SH-SY5Y (cell line): ENCODE measurements around the gene NLK.

Experiments
- GATA2 ChIP-seq: IDR thresholded peaks from 2 replicates; pipeline ENCODE4 v1.6.1; 2011; ENCODE audit warnings: mild to moderate bottlenecking, low read depth, low read length
- GATA3 ChIP-seq: IDR thresholded peaks from 2 replicates; pipeline ENCODE4 v1.6.1; 2011; ENCODE audit warnings: low read depth, mild to moderate bottlenecking, low read length, moderate library complexity

The NLK gene

GRCh38 chr17:28113269-28113668 is 70.8 kb downstream of the NLK start:
- TF ChIP-seq GATA3 (no peak), GATA2 (no peak)

- TF ChIP-seq GATA3, result no peak
- TF ChIP-seq GATA2, result no peak
Observed at GRCh38 chr17:28115046-28115445, 72.6 kb downstream of the NLK start.

- no peak for TF ChIP-seq GATA3
- no peak for TF ChIP-seq GATA2
Observed at GRCh38 chr17:28117304-28117703, 74.8 kb downstream of the NLK start.

- TF ChIP-seq GATA2 (no peak), GATA3 (no peak)
Observed at GRCh38 chr17:28118362-28118761, 75.9 kb downstream of the NLK start.

GRCh38 chr17:28119046-28119445 is 76.6 kb downstream of the NLK start:
- no peak for TF ChIP-seq GATA2
- no peak for TF ChIP-seq GATA3

- TF ChIP-seq GATA3 (no peak), GATA2 (no peak)
Observed at GRCh38 chr17:28119560-28119959, 77.1 kb downstream of the NLK start.

- TF ChIP-seq GATA3, result no peak
- no peak for TF ChIP-seq GATA2
Observed at GRCh38 chr17:28120766-28121165, 78.3 kb downstream of the NLK start.

GRCh38 chr17:28124962-28125361 is 82.5 kb downstream of the NLK start:
- no peak for TF ChIP-seq GATA2

- TF ChIP-seq GATA2 (no peak), GATA3 (no peak)
Observed at GRCh38 chr17:28125526-28126378, 83.3 kb downstream of the NLK start.

- TF ChIP-seq GATA3 (no peak), GATA2 (no peak)
Observed at GRCh38 chr17:28127196-28127595, 84.7 kb downstream of the NLK start.

GRCh38 chr17:28128779-28129178 is 86.3 kb downstream of the NLK start:
- TF ChIP-seq GATA3, result no peak
- no peak for TF ChIP-seq GATA2

GRCh38 chr17:28130472-28130871 is 88.0 kb downstream of the NLK start:
- TF ChIP-seq GATA2 (no peak), GATA3 (no peak)

GRCh38 chr17:28131599-28131998 is 89.1 kb downstream of the NLK start:
- TF ChIP-seq GATA3 (no peak), GATA2 (no peak)

GRCh38 chr17:28133562-28133970 is 91.1 kb downstream of the NLK start:
- TF ChIP-seq GATA2, result no peak
- no peak for TF ChIP-seq GATA3

GRCh38 chr17:28136923-28137322 is 94.4 kb downstream of the NLK start:
- TF ChIP-seq GATA2 (no peak), GATA3 (no peak)
